ENCODE measurements around the gene PPP1R7. TPM values are rescaled to one million over a fixed set of nuclear protein-coding genes. Genes with fewer than 3 reads are reported as not detected.

PPP1R7 gene
- total RNA-seq, 2 donors from 2014 or later: 48.5 to 52.7 TPM

- Mint-ChIP-seq H3K27ac (no peak overlapping the region), H3K36me3 (ENCODE audit: low read depth) (peaks cover 42% of the 10 kb centered on the region), H3K4me1 (peaks cover 4% of the 10 kb centered on the region), H3K9me3 (no peaks in the 10 kb centered on the region), H3K27me3 (ENCODE audit: insufficient read depth) (no peaks in the 10 kb centered on the region), H3K4me3 (no peak overlapping the region)
- Histone ChIP-seq H3K4me1 (ENCODE audit: control insufficient read depth, insufficient read depth, low read length) (no peaks in the 10 kb centered on the region), H3K36me3 (ENCODE audit: control insufficient read depth, insufficient read depth, low read length) (peaks cover 47% of the 10 kb centered on the region), H3K4me3 (ENCODE audit: low read length) (no peak overlapping the region), H3K9me3 (ENCODE audit: control insufficient read depth, low read length) (no peaks in the 10 kb centered on the region), H3K27ac (ENCODE audit: low read depth, low read length) (no peak overlapping the region), H3K9ac (ENCODE audit: extremely low read depth, low read length, poor library complexity, severe bottlenecking) (no peak overlapping the region), H3K27me3 (ENCODE audit: control insufficient read depth, insufficient read depth, low read length, poor library complexity, severe bottlenecking) (no peaks in the 10 kb centered on the region)
- no peak for DNase-seq
- no peak for TF ChIP-seq CTCF (conservative IDR thresholded peaks at IDR 0.05)
- WGBS, 2 experiments (ENCODE audit: insufficient coverage in 1 of 2, insufficient read length in 1 of 2): 80 to 90% methylated on average over 3 to 9 of the region's 9 CpGs
Observed at GRCh38 chr2:241161646-241162281, 11.5 kb downstream of the PPP1R7 start.

- Mint-ChIP-seq H3K4me3 (no peak overlapping the region), H3K9me3 (no peaks in the 10 kb centered on the region), H3K27me3 (ENCODE audit: insufficient read depth) (no peaks in the 10 kb centered on the region), H3K36me3 (ENCODE audit: low read depth) (peaks cover 45% of the 10 kb centered on the region), H3K27ac (no peak overlapping the region), H3K4me1 (no peaks in the 10 kb centered on the region)
- Histone ChIP-seq H3K9me3 (ENCODE audit: control insufficient read depth, low read length) (no peaks in the 10 kb centered on the region), H3K9ac (ENCODE audit: extremely low read depth, low read length, poor library complexity, severe bottlenecking) (no peak overlapping the region), H3K36me3 (ENCODE audit: control insufficient read depth, insufficient read depth, low read length) (peaks cover 41% of the 10 kb centered on the region), H3K4me1 (ENCODE audit: control insufficient read depth, insufficient read depth, low read length) (no peaks in the 10 kb centered on the region), H3K27me3 (ENCODE audit: control insufficient read depth, insufficient read depth, low read length, poor library complexity, severe bottlenecking) (no peaks in the 10 kb centered on the region), H3K4me3 (ENCODE audit: low read length) (no peak overlapping the region), H3K27ac (ENCODE audit: low read depth, low read length) (no peak overlapping the region)
- WGBS, 2 experiments (ENCODE audit: insufficient coverage in 1 of 2, insufficient read length in 1 of 2): 90 to 91% methylated on average over 2 to 3 of the region's 3 CpGs
- TF ChIP-seq CTCF (conservative IDR thresholded peaks at IDR 0.05): no peak
- no peak for DNase-seq
Observed at GRCh38 chr2:241163601-241164118, 13.4 kb downstream of the PPP1R7 start.

DNA sequence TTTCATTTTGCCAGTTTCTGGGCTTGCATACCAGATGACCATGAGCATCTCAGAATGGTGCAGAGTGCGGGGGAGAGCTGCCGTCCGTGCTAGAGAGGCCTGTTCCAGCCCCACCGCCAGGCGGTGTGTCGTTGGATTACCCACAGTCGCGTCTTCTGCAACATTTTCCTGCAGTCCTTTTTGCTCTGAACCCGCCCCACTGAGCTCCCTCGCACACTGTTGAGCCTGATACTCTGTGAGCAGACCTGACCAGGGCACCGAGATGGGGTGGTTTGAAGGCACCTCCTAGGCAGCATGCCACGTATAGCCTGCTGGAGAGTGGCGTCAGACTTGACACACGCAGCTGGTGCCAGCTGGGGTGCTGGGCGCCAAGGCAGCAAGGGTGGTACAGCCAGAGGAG lies 18.1 kb downstream of the PPP1R7 start:
- H3K27ac Mint-ChIP-seq: no peak overlapping the region
- no peak overlapping the region for H3K4me3 ChIP-seq (ENCODE audit: low read length)
- no peak overlapping the region for H3K9ac ChIP-seq (ENCODE audit: extremely low read depth, low read length, poor library complexity, severe bottlenecking)
- H3K4me3 Mint-ChIP-seq: no peak overlapping the region
- peaks cover 17% of the 10 kb centered on the region for H3K9me3 Mint-ChIP-seq
- H3K27me3 Mint-ChIP-seq (ENCODE audit: insufficient read depth): no peaks in the 10 kb centered on the region
- no peak overlapping the region for H3K27ac ChIP-seq (ENCODE audit: low read depth, low read length)
- no peak for TF ChIP-seq CTCF (conservative IDR thresholded peaks at IDR 0.05)
- H3K4me1 ChIP-seq (ENCODE audit: control insufficient read depth, insufficient read depth, low read length): no peaks in the 10 kb centered on the region
- peaks cover 13% of the 10 kb centered on the region for H3K9me3 ChIP-seq (ENCODE audit: control insufficient read depth, low read length)
- no peaks in the 10 kb centered on the region for H3K4me1 Mint-ChIP-seq
- WGBS, 2 experiments (ENCODE audit: insufficient coverage in 1 of 2, insufficient read length in 1 of 2): 94 to 95% methylated on average over 13 to 15 of the region's 15 CpGs
- peaks cover 58% of the 10 kb centered on the region for H3K36me3 Mint-ChIP-seq (ENCODE audit: low read depth)
- H3K27me3 ChIP-seq (ENCODE audit: control insufficient read depth, insufficient read depth, low read length, poor library complexity, severe bottlenecking): no peaks in the 10 kb centered on the region
- peaks cover 52% of the 10 kb centered on the region for H3K36me3 ChIP-seq (ENCODE audit: control insufficient read depth, insufficient read depth, low read length)
- DNase-seq: no peak

All from endodermal cell (in vitro differentiated cells).